Glutamatergic neuron (in vitro differentiated cells): ENCODE data around the gene ERVMER34-1. TPM values are rescaled to one million over a fixed set of nuclear protein-coding genes. Genes with fewer than 3 reads are reported as not detected.

Source experiments
- DNase-seq: peaks from one replicate; pipeline ENCODE4 v3.0.0; 2022
- H3K27ac Mint-ChIP-seq: one replicate; pipeline ENCODE4 v1.8.0; 2020; ENCODE audit warnings: mild to moderate bottlenecking, mixed read lengths, inconsistent platforms; ENCODE audit not compliant: unreplicated experiment
- H3K27me3 Mint-ChIP-seq: one replicate; pipeline ENCODE4 v1.8.0; 2020; ENCODE audit warnings: mild to moderate bottlenecking, moderate library complexity, mixed read lengths, inconsistent platforms; ENCODE audit not compliant: unreplicated experiment
- H3K36me3 Mint-ChIP-seq: one replicate; pipeline ENCODE4 v1.8.0; 2020; ENCODE audit warnings: mild to moderate bottlenecking, mixed read lengths, inconsistent platforms; ENCODE audit not compliant: unreplicated experiment
- H3K4me1 Mint-ChIP-seq: one replicate; pipeline ENCODE4 v1.8.0; 2020; ENCODE audit warnings: mild to moderate bottlenecking, low read depth, mixed read lengths, inconsistent platforms; ENCODE audit not compliant: unreplicated experiment
- H3K4me3 Mint-ChIP-seq: one replicate; pipeline ENCODE4 v1.8.0; 2020; ENCODE audit warnings: mild to moderate bottlenecking, mixed read lengths, inconsistent platforms; ENCODE audit not compliant: unreplicated experiment
- H3K9me3 Mint-ChIP-seq: one replicate; pipeline ENCODE4 v1.8.0; 2020; ENCODE audit warnings: mild to moderate bottlenecking, moderate library complexity, mixed read lengths, inconsistent platforms; ENCODE audit not compliant: unreplicated experiment
- CTCF ChIP-seq: fragments of 200-600 bp; sonication (generic); IDR thresholded peaks from one replicate; pipeline ENCODE4 v1.5.0; 2021; ENCODE audit not compliant: partially characterized antibody, unreplicated experiment
- microRNA-seq: library from miRNA; unstranded; fragments of <30 nt; microRNA quantifications from one replicate; pipeline ENCODE4, GENCODE V29; 2020; ENCODE audit not compliant: unreplicated experiment
- total RNA-seq: library from RNA; stranded (reverse); fragmentation: NEBNext Ultra II Directional; extraction: Animal tissue kit (Norgen Biotek cat#: 25700); gene quantifications from one replicate; pipeline ENCODE4 v1.2.1, GENCODE V29; 2021; ENCODE audit not compliant: unreplicated experiment

Gene ERVMER34-1
- total RNA-seq, 1 donor from 2014 or later, result not detected

DNA sequence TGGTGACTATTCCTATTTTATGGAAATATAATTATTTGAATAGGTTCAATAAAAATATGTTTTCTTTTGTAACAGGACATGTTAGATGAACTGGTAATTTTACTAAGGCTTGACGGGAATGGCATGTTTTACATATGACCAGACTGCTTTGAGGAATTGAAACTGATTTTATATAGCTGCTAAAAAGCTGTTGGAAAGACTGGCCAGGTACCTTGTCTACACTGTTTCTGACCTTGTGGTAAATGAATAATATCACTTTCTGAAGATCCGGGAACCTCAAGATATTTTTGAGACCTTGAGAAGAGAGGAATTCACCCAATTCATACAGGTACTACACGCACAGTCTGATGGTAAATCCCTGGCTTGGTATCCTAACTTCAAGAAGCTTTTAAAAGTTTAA lies 50.0 kb downstream of the ERVMER34-1 start:
- Mint-ChIP-seq H3K27ac (no peak overlapping the region), H3K27me3 (peaks cover 1% of the 10 kb centered on the region), H3K36me3 (no peaks in the 10 kb centered on the region), H3K4me1 (peaks cover 1% of the 10 kb centered on the region), H3K9me3 (no peaks in the 10 kb centered on the region), H3K4me3 (no peak overlapping the region)
- DNase-seq, result no peak
- TF ChIP-seq CTCF, result no peak

DNA sequence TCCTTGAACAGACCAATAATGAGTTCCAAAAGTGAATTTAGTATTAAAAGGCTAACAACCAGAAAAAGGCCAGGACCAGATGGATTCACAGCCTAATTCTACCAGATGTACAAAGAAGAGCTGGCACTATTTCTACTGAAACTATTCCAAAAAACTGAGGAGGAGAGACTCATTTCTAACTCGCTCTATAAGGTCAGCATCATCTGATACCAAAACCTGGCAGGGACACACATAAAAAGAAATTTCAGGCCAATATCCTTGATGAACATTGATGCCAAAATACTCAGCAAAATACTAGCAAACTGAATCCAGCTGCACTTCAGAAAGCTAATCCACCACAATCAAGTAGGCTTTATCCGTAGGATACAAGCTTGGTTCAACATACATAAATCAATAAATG lies 56.3 kb downstream of the ERVMER34-1 start:
- TF ChIP-seq CTCF, result no peak
- Mint-ChIP-seq H3K4me3 (no peak overlapping the region), H3K9me3 (peaks cover 7% of the 10 kb centered on the region), H3K27me3 (peaks cover 3% of the 10 kb centered on the region), H3K4me1 (no peaks in the 10 kb centered on the region), H3K27ac (no peak overlapping the region), H3K36me3 (peaks cover 19% of the 10 kb centered on the region)
- no peak for DNase-seq

- no peak for DNase-seq
- H3K4me1 Mint-ChIP-seq, result no peaks in the 10 kb centered on the region
- no peak for TF ChIP-seq CTCF
- no peak overlapping the region for H3K4me3 Mint-ChIP-seq
- peaks cover 19% of the 10 kb centered on the region for H3K36me3 Mint-ChIP-seq
- peaks cover 7% of the 10 kb centered on the region for H3K9me3 Mint-ChIP-seq
- H3K27me3 Mint-ChIP-seq, result peaks cover 3% of the 10 kb centered on the region
- H3K27ac Mint-ChIP-seq, result no peak overlapping the region
Measured at GRCh38 chr4:52693492-52693891, 57.7 kb downstream of the ERVMER34-1 start.

Small RNAs within 50 kb of the gene (microRNA-seq; reads per million reads assigned to microRNA genes)
- 75.2 reads per million, percentile 71 among the genes with 10 or more reads in this experiment for gene MIR4449

Other genes with a start within 250 kb of the ERVMER34-1 start
- 72.4 TPM for gene USP46, start 92.1 kb downstream of the ERVMER34-1 start, total RNA-seq
- 24.8 TPM for gene RASL11B, start 110.9 kb upstream of the ERVMER34-1 start, total RNA-seq